ENCODE results near the gene CBX3. TPM values are rescaled to one million over a fixed set of nuclear protein-coding genes. Genes with fewer than 3 reads are reported as not detected.
A peak's percentile ranks its signal among the peaks of the same experiment; 100 is the strongest.

The CBX3 gene
- total and polyA plus RNA-seq, 2 of the 13 experiments (the other 11 are each of a cell fraction or from before 2014, with no cell fraction given): 53.9 to 249 TPM

DNA sequence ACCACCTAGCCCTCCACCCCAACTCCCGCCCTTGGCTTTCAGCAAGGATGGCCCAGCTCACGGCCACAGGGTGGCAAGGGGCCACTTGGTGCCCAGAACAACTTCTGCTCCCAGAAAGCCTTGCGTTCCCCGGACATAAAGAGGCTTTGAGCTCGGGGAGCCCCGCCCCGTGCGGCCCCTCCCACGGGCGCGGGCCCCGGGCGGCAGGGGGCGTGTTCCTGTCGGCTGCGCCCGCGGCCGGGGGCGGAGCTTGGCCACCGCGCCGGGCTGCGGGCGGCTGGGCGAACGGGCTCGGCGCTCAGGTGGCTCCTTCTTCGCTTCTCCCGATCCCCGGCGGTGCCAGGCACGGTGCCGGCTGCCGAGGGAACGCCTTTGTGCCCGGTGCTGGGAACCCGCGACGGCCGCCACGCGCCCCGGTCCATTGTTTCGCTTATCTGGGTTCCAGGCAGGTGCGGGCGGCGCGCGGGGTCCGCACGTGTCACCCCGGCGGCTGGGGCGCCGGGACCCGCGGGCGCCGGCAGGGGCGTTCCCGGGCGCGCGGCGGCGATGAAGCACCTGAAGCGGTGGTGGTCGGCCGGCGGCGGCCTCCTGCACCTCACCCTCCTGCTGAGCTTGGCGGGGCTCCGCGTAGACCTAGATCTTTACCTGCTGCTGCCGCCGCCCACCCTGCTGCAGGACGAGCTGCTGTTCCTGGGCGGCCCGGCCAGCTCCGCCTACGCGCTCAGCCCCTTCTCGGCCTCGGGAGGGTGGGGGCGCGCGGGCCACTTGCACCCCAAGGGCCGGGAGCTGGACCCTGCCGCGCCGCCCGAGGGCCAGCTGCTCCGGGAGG is 49.4 kb upstream of the CBX3 start, which contains the start of gene NFE2L3 (continued):
- peak; percentile 36; the same call in 1 of the 2 replicates for TF ChIP-seq GABPB1 (CRISPR knock-in tag; IDR thresholded peaks at IDR 0.05)
- 0 out of 2 replicates have a peak, but pooled peaks have one; percentile 6 for TF ChIP-seq ZNF747 (CRISPR knock-in tag; IDR thresholded peaks at IDR 0.05; ENCODE audit: borderline replicate concordance)
- TF ChIP-seq, protein P1, sequence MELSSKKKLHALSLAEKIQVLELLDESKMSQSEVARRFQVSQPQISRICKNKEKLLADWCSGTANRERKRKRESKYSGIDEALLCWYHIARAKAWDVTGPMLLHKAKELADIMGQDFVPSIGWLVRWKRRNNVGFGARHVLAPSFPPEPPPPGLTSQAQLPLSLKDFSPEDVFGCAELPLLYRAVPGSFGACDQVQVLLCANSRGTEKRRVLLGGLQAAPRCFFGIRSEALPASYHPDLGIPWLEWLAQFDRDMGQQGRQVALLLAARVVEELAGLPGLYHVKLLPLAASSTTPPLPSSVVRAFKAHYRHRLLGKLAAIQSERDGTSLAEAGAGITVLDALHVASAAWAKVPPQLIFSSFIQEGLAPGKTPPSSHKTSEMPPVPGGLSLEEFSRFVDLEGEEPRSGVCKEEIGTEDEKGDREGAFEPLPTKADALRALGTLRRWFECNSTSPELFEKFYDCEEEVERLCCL (CRISPR knock-in tag; IDR thresholded peaks at IDR 0.05; ENCODE audit: borderline replicate concordance): no peak
- no peak for TF ChIP-seq MZF1 (CRISPR knock-in tag; IDR thresholded peaks at IDR 0.05; ENCODE audit: borderline replicate concordance)
- no peak for TF ChIP-seq ATAD3A (CRISPR knock-in tag; IDR thresholded peaks at IDR 0.05)
- TF ChIP-seq MYC (CRISPR knock-in tag; IDR thresholded peaks at IDR 0.05; ENCODE audit: borderline replicate concordance): peak; percentile 13; the same call in 1 of the 2 replicates
- no peak for TF ChIP-seq SMARCE1 (IDR thresholded peaks at IDR 0.05; ENCODE audit: borderline replicate concordance)
- no peak for TF ChIP-seq HINFP (CRISPR knock-in tag; IDR thresholded peaks at IDR 0.05; ENCODE audit: low read depth)
- TF ChIP-seq RBAK (CRISPR knock-in tag; IDR thresholded peaks at IDR 0.05): no peak
- TF ChIP-seq EED (CRISPR knock-in tag; IDR thresholded peaks at IDR 0.05): no peak; the same call in 1 of the 2 replicates
- no peak for TF ChIP-seq EHMT2 (IDR thresholded peaks at IDR 0.05; ENCODE audit: borderline replicate concordance, low read depth, low read length)
- no peak for TF ChIP-seq AGO1 (IDR thresholded peaks at IDR 0.05; ENCODE audit: low read depth, low read length, poor library complexity, severe bottlenecking)
- no peak for TF ChIP-seq SATB2 (CRISPR knock-in tag; IDR thresholded peaks at IDR 0.05)
- TF ChIP-seq, protein P2, sequence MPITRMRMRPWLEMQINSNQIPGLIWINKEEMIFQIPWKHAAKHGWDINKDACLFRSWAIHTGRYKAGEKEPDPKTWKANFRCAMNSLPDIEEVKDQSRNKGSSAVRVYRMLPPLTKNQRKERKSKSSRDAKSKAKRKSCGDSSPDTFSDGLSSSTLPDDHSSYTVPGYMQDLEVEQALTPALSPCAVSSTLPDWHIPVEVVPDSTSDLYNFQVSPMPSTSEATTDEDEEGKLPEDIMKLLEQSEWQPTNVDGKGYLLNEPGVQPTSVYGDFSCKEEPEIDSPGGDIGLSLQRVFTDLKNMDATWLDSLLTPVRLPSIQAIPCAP (CRISPR knock-in tag; IDR thresholded peaks at IDR 0.05; ENCODE audit: low read depth): no peak
- TF ChIP-seq KDM3A (CRISPR knock-in tag; IDR thresholded peaks at IDR 0.05; ENCODE audit: low read depth): no peak
- no peak for TF ChIP-seq ZNF337 (CRISPR knock-in tag; IDR thresholded peaks at IDR 0.05; ENCODE audit: borderline replicate concordance, low read depth)
- TF ChIP-seq NFE2 (CRISPR knock-in tag; IDR thresholded peaks at IDR 0.05): no peak
- TF ChIP-seq ZNF441 (CRISPR knock-in tag; IDR thresholded peaks at IDR 0.05; ENCODE audit: borderline replicate concordance): peak; percentile 22; the same call in 1 of the 2 replicates
- TF ChIP-seq ZNF660 (CRISPR knock-in tag; IDR thresholded peaks at IDR 0.05; ENCODE audit: borderline replicate concordance, low read depth): no peak
- peak; percentile 41; the same call in 1 of the 2 replicates for TF ChIP-seq MAX (IDR thresholded peaks at IDR 0.05)
- TF ChIP-seq EZH2 (conservative IDR thresholded peaks at IDR 0.05; ENCODE audit: low read depth, low read length): no peak
- no peak for TF ChIP-seq TEAD3 (CRISPR knock-in tag; optimal IDR thresholded peaks at IDR 0.05; ENCODE audit: borderline replicate concordance)
- 0 out of 2 replicates have a peak, but pooled peaks have one; percentile 34 for TF ChIP-seq RBFOX2 (IDR thresholded peaks at IDR 0.05; ENCODE audit: low read depth, low read length)
- TF ChIP-seq ISL2 (CRISPR knock-in tag; IDR thresholded peaks at IDR 0.05): no peak
- no peak for TF ChIP-seq KAT8 (CRISPR knock-in tag; IDR thresholded peaks at IDR 0.05)
- no peak for TF ChIP-seq ZZZ3 (CRISPR knock-in tag; IDR thresholded peaks at IDR 0.05; ENCODE audit: borderline replicate concordance)

Data from HepG2 (cell line).